GM21786 (cell line): ENCODE results near the gene RSAD1.

Experiments
- ATAC-seq: cut with Tn5 transposase; IDR thresholded peaks from one replicate; pipeline ENCODE4 v1.9.1; 2021; ENCODE audit not compliant: unreplicated experiment

Gene RSAD1

GRCh38 chr17:50478391-50479381 lies at the start of gene RSAD1:
TSS of gene RSAD1 (plus strand) at chr17:50478860. CDS start at chr17:50478885, 25 bp downstream.
- peak; percentile 85 for ATAC-seq

GRCh38 chr17:50429793-50430192 lies 48.9 kb upstream of the RSAD1 start:
- ATAC-seq = no peak

GRCh38 chr17:50430821-50431618 lies 47.6 kb upstream of the RSAD1 start:
- ATAC-seq = no peak

- ATAC-seq = no peak
Observed at GRCh38 chr17:50432125-50432762, 46.4 kb upstream of the RSAD1 start.

GRCh38 chr17:50437409-50437808 lies 41.3 kb upstream of the RSAD1 start:
- no peak for ATAC-seq

- no peak for ATAC-seq
Observed at GRCh38 chr17:50439008-50439407, 39.7 kb upstream of the RSAD1 start.

- ATAC-seq = no peak
Observed at GRCh38 chr17:50440172-50440837, 38.4 kb upstream of the RSAD1 start.

- ATAC-seq = no peak
Observed at GRCh38 chr17:50440838-50441829, 37.5 kb upstream of the RSAD1 start.

- no peak for ATAC-seq
Observed at GRCh38 chr17:50443505-50443974, 35.1 kb upstream of the RSAD1 start.

- ATAC-seq = no peak
Observed at GRCh38 chr17:50444841-50445715, 33.6 kb upstream of the RSAD1 start.

GRCh38 chr17:50445730-50446325 lies 32.8 kb upstream of the RSAD1 start:
- no peak for ATAC-seq

GRCh38 chr17:50447870-50448595 lies 30.6 kb upstream of the RSAD1 start:
- ATAC-seq = no peak

GRCh38 chr17:50448643-50449042 lies 30.0 kb upstream of the RSAD1 start:
- ATAC-seq = no peak

- ATAC-seq = no peak
Observed at GRCh38 chr17:50451943-50452629, 26.6 kb upstream of the RSAD1 start.

- ATAC-seq = no peak
Observed at GRCh38 chr17:50452630-50453300, 25.9 kb upstream of the RSAD1 start.

- no peak for ATAC-seq
Observed at GRCh38 chr17:50453901-50454300, 24.8 kb upstream of the RSAD1 start.
